GM19324 (cell line): ENCODE data around the gene OR5A2.
A peak's percentile ranks its signal among the peaks of the same experiment; 100 is the strongest.
"Not testable (repeated sequence)": the region's sequence is repeated elsewhere in the genome, so short reads cannot be mapped to it uniquely, and the experiment has no call there.

Experiments
- ATAC-seq: cut with Tn5 transposase; IDR thresholded peaks from one replicate; pipeline ENCODE4 v1.9.1; 2021; ENCODE audit warnings: mild to moderate bottlenecking, moderate library complexity; ENCODE audit not compliant: unreplicated experiment, low FRiP score

OR5A2 gene, protein sequence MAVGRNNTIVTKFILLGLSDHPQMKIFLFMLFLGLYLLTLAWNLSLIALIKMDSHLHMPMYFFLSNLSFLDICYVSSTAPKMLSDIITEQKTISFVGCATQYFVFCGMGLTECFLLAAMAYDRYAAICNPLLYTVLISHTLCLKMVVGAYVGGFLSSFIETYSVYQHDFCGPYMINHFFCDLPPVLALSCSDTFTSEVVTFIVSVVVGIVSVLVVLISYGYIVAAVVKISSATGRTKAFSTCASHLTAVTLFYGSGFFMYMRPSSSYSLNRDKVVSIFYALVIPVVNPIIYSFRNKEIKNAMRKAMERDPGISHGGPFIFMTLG

DNA sequence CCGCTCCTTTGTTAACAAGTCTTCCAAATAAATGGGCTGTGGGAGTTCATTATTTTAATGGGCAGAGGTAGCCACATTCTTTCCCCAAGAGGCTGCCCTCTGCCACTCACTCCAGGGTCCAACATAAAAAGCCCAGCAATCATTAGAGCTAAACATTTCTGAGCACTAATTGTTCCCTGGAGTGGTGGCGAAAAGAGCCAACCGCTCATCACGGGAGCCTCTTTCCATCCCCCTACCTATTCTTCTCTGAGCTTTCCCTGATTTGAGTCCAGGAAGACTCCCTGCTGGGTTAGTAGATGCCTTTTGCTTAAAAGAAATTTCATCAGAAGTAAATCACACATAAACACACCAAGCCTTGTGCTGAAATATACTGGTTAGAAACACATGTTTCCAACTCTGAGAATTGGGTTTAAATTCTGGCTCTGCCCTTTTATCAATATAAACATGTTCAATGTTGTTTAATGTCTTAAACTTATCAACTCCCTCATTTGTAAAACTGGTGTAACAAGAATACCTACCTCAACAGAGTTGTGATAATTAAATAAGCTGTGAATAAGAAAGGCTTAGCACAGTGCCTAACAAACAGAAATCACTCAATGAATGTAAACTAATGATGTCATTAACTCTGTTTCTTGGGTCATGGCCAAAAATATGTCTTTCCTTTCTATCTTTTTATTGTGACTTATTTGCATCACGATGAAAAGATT, at the start of gene OR5A2:
Gene OR5A2, minus strand, starts transcription at position 53 of the 707 bp plus-strand sequence. CDS start 3,460 bp downstream, outside the sequence.
- no peak for ATAC-seq

DNA sequence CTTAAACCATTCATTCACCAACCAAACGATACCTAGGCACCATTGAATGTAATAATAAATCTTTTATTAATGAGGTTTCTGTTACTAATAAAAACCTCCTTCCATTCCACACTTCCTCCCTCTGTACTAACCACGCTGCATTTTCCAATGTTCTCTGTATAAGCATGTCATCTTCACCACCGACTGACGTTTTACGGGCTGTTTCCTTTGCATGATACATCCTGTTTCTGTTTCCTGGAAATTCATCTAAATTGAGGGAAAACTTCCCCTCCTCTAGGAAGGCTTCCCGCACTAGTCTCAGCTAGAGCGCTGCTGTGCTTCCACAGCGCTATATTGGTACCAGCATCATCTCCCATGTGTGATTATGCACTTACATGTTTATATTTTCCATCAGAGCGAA, 49.0 kb upstream of the OR5A2 start:
- no peak for ATAC-seq

DNA sequence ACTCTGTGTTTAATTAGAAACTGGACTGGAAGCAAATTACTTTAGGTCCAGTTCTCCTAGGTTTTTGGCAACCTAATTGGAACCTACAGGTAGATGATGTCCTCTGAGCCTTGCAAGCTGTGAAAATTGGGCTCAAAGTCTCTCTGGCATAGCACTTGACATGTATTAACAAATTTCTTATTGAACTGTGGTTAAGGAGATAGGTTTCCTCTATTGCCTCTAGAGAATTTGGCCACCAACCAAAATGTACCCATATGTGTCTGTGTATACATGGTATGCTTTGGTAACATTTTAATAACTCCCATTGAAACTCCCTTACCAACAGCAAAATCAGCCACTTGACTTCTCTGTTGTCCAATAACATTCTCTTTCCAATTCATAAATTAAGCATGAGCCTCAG, 46.8 kb upstream of the OR5A2 start, which contains the start of gene OR4D10:
Gene OR4D10, plus strand, starts transcription at position 301 of the 400 bp plus-strand sequence. CDS start 4,115 bp downstream, outside the sequence.
- no peak for ATAC-seq

DNA sequence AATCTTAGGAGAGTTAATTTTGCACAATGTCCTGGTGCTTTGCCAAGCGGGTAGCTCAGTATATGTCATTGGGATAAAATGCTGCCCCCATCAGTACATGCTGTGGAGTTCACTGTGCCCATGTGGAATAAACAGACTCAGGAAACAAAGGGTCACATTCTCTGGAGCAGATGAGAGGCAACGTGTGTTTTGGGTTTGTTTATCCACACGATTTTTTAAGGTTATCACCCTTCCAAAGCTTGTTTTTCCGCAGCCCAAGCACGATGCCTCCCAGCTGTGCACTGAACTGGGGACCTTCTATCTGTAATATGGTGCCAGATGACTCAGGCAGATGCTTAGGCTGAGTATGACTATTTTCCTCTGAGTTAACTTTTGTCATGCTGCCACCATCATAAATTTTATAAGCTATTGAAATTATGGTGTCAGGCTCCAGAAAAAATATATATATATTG, 37.0 kb upstream of the OR5A2 start:
- ATAC-seq = no peak

DNA sequence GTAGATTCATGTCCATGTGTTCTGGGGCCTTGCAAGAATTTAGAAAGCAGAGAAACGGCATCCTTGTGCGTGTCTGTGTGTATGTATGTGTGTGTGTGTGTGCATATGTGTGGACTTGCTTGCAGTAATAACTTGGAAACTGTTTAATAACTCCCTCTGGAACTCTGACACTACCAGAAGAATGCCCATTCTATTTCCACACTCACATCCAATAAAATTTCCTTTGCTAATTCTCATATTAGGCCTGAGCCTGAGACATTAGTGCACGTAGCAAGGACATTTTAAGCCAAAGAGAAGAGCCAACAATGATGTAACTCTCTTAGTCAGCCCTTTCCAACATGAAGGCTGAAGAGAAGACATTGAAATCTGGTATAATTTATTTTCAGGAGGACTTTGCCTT, 33.7 kb upstream of the OR5A2 start:
- ATAC-seq = no peak

DNA sequence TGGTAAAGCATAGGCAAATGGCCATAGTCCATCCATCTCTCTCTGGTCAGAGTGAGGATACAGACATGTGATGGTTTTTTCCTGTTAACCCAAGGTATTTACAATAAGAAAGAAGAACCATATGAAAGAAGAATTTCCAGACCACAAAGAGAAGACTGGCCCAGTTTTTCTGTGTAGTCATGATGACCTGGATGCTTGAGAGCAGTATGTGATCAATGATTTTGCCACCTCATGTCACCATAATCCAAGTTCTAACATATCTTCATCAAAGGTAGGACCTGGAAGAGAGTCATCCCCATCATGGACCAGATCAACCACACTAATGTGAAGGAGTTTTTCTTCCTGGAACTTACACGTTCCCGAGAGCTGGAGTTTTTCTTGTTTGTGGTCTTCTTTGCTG, 30.4 kb upstream of the OR5A2 start, which contains the start of gene OR4D6:
Gene OR4D6, plus strand, starts transcription at position 301 of the 400 bp plus-strand sequence. Its CDS starts 0 bp downstream, at position 301.
- no peak for ATAC-seq

DNA sequence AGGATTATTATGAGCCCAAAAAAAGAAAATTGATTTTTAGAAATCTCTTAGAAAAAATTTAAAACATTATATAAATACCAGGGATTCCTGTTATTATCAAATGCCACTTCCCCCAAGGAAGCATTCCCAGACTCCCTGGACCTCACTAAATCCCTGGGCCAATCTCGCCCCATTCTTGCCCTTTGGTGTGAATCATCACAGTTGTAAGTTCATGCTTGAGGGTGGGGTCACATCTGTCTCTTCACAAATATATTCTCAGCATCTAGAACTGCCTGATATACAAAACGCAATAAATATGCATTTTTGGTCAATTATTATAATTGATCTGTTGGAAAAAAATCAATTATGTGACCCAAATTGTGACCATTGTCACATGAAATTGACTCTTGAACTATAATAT, 22.3 kb upstream of the OR5A2 start:
- no peak for ATAC-seq

DNA sequence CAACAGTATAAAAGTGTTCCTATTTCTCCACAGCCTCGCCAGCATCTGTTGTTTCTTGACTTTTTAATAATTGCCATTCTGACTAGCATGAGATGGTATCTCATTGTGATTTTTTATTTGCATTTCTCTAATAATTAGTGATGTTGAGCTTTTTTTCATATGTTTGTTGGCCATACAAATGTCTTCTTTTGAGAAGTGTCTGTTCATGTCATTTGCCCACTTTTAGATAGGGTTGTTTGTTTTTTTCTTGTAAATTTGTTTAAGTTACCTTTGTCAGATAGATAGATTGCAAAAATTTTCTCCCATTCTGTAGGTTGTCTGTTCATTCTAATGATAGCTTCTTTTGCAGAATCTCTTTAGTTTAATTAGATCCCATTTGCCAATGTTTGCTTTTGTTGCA, 19.4 kb upstream of the OR5A2 start:
- not testable (repeated sequence) for ATAC-seq

DNA sequence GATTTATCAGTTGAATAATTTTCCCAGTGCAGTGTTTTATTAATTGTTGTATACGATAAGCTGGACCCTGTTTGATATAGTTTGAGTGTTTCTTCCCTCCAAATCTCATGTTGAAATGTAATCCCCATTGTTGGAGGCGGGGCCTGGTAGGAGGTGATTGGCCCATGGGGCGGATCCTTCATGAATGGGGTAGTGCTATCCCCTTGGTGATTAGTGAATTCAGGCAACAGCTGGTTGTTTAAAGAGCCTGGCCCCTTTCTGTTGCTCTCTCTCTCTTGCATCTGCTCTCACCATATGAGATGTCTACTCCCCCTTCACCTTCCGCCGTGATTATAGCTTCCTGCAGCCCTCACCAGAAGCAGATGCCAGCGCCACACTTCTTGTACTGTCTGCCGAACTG, 11.6 kb upstream of the OR5A2 start:
- no peak for ATAC-seq

DNA sequence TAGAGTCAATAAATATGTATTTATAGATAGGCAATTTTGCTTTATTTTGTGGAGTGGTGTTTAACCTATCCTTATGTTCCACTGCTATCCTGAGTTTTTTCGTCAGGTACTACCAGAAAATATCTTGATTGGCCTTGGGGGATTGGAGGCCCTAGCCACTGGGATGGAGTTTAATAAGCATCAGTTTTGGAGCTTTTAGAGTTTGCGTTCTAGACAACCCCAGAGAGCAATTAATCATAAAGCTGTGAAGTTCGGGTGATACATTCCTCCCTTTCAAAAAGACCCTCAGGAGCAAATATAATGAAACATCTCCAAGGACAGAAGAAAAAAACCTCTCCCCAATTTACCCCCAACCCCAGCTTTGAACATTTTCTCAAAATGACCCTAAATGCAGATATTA, 10.0 kb upstream of the OR5A2 start, which contains the start of gene OR5A1:
Gene OR5A1, plus strand, starts transcription at position 301 of the 400 bp plus-strand sequence. CDS start 6,700 bp downstream, outside the sequence.
- no peak for ATAC-seq

DNA sequence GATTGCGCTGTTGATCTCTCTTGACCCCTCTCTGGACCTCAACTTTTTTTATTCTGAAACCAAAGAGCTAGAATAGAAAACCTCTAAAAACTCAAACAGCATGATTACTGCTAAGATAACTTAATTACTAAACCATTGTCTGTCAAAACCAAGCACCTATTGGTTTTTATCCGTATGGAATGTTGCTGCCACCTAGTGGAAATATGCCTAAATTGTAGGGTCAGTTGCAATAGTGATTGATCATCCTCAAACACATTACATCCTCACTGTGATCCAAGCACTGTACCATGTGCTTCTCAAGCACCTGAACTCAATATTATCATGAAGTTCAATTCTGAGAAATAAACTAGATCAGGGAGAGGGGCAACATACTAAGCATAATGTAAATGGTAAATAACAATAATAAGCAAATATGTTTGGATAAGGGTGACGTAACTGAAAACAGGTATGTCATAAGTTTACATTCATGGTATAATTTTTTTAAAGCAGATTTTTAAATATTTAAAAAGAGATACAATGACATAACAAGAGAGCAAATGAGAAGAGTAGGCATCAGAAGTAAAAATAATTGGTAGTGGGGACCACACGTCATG, 3.8 kb upstream of the OR5A2 start:
- peak; percentile 79 for ATAC-seq

DNA sequence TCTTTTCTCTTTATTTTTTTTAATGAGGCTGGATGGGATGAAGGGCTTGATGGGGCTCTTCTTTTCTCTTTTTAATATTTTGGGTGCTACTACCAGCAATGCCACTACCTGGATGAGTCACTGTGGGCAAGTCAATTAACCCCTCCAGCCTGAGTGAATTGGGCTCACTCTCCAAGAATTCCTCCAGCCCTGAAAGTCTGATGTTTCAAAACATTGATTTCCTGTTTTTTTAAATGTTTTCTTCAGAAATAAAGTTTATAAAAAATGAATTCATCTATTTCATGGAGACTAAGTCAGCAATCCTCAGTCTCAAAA, 812 bp upstream of the OR5A2 start:
- no peak for ATAC-seq

DNA sequence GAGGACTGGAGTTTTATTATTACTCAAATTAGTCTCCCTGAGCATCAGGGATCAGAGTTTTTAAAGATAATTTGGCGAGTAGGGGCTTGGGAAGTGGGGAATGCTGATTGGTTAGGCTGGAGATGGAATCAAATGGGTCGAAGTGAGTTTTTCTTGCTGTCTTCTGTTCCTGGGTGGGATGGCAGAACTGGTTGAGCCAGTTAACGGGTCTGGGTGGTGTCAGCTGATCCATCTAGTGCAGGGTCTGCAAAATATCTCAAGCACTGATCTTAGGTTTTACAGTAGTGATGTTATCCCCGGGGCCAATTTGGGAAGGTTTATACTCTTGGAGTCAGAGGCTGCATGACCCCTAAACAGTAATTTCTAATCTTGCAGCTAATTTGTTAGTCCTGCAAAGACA, 1.1 kb downstream of the OR5A2 start:
- no peak for ATAC-seq

DNA sequence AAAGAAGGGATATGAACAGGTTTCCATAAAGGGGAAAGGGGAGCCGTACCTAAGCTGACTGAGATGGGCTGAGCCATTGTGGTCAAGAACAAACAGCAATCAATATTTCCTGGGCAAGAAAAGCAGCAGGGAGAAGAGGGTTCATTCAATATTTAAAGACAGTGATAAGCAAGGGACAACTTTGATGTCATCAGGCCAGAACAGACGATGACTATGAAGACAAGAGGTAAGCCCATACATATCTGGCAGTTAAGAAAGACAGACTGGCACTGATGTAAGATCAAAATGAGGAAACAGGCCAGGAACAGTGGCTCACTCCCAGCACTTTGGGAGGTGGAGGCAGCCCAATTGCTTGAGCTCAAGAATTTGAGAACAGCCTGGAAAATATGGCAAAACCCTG, 2.4 kb downstream of the OR5A2 start:
- ATAC-seq = no peak

DNA sequence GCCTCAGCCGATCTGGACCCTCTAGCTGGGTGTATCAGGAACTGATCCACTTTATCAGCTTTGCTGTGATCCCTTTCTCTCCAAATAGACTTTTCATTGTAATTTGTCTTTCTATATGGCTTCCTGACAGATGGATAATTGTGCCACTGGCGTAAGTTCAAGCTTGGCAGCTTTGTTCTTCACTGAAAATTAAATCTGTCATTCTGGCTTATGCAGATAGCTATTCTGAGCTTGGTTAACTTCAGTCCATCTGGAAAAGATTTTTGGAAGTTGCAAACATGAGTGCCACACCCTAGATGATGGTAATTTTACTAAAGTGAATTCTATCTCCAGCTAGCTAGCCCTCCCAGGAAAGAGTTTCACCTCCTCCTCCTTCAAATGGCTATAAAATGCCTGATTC, 8.1 kb downstream of the OR5A2 start:
- no peak for ATAC-seq

DNA sequence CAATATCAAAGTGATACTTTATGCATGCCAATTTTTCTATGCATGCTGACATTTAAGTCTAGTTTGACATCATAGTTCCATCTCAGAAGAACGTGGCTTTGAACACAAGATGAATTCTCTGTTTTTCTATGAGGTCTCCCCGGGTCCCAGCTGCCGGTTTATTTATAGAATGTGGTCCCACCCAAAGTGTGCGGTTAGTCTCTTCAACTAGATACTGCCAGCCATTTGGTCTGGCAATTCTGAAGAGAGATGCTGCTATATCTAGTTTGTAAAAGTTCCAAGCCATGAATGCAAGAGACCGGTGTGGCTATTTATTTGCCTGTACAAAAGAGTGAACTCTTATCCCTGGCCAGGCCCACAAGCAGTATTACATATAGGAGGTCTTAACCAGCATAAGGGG, 9.2 kb downstream of the OR5A2 start:
- ATAC-seq = no peak

DNA sequence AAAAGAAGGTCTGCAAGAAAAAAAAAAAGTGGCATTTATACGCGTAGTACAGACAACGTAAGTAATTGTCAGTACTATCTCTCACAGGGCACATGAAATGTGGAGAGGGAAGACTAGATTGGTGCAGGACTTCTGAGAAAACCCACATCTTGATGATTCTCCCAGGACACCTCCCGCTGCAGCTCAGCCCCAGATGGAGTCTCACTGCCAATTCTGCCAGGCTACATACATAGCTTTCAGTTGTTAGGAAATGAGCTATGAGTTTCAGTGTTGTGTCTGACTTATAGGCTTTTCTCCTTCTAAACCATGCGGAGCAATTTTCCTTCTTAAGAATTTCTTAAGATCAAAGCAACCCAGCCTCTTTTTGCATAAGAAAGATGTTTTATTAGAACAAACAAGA, 9.6 kb downstream of the OR5A2 start:
- no peak for ATAC-seq

DNA sequence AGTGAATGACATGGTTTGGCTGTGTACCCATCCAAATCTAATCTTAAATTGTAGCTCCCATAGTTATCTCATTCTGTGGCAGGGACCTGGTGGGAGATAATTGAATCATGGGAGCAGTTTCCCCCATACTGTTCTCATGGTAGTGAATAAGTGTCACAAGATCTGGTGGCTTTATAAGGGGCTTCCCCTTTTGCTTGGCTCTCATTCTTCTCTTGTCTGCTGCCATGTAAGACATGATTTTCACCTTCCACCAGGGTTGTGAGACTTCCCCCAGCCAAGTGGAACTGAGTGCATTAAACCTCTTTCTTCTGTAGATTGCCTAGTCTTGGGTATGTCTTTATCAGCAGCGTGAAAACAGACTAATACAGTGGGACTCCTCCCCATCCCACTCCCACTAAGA, 11.1 kb downstream of the OR5A2 start:
- ATAC-seq = no peak

DNA sequence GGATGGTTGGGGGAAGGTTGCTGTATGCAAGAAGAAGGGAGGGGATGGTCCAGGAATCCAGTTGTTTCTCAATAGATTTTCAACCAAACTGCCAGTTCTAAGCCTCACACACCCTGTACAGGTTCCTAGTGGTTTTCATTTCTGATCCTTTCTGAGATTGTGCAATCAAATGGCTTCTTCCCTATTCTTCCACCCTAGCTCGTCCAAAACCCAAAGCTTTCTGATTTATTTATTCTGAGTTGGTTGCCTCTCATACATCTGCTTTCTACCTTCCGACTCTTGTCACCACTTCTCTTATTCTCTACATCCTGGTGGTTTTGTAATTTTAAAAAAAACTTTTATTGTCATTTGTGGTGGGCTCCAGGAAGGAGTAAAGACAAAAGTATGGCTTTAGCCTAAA, 12.6 kb downstream of the OR5A2 start:
- ATAC-seq = no peak

DNA sequence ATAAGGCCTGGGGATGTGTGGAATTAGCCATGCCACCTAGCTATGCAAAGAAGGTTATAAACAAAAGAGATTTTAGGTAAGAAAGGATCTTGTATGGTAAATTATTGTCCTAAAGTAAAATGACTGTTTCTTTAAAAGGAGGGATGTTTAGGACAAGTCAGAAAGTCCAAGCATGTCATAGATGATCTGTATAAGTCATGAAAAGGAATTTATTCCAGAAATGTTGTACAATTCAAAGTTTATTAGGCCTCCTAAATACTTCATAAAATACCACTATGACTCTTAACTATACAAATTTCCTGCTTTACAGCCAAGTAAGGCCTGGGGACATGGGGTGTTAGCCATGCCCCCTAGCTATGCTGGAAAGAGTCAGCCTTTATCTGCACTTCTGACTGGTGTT, 22.7 kb downstream of the OR5A2 start:
- ATAC-seq = no peak

DNA sequence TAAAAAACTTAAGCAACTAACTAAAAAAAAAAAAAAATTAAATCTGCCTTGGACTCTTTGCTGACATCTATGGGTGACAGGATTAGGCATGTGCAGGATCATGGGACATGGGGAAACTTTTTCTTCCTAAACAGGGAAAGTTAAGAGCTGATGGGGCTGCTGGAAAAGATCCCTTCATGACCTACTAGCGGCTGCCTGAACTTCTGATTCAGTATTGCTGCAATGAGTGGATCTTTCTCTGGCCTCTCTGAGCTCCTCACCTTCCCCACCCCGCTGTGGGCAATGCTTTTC, 25.0 kb downstream of the OR5A2 start:
- no peak for ATAC-seq
